Neuronal stem cell (in vitro differentiated cells): ENCODE measurements around the gene SHBG.
A peak's percentile ranks its signal among the peaks of the same experiment; 100 is the strongest.

Experiments used
- DNase-seq: peaks from one replicate; pipeline ENCODE4 v3.0.0-alpha.2; 2013; ENCODE audit warnings: low spot score
- H2AFZ ChIP-seq: one replicate; pipeline ENCODE4 v1.6.1; 2013; ENCODE audit warnings: mild to moderate bottlenecking, low read length, inconsistent platforms
- H2AK5ac ChIP-seq: 2 replicates; pipeline ENCODE4 v1.6.1; 2013; ENCODE audit warnings: low read depth, mild to moderate bottlenecking, inconsistent platforms, low read length, moderate library complexity, mixed read lengths
- H2BK120ac ChIP-seq: 2 replicates; pipeline ENCODE4 v1.6.1; 2013; ENCODE audit warnings: low read depth, mild to moderate bottlenecking, inconsistent platforms, low read length, moderate library complexity, mixed read lengths
- H2BK12ac ChIP-seq: one replicate; pipeline ENCODE4 v1.6.1; 2013; ENCODE audit warnings: low read length, inconsistent platforms
- H2BK15ac ChIP-seq: 2 replicates; pipeline ENCODE4 v1.6.1; 2013; ENCODE audit warnings: mild to moderate bottlenecking, low read length, inconsistent platforms, mixed read lengths
- H2BK5ac ChIP-seq: one replicate; pipeline ENCODE4 v1.6.1; 2013; ENCODE audit warnings: inconsistent platforms, mild to moderate bottlenecking, low read length, moderate library complexity
- H3K14ac ChIP-seq: one replicate; pipeline ENCODE4 v1.6.1; 2013; ENCODE audit warnings: low read length, inconsistent platforms
- H3K18ac ChIP-seq: 2 replicates; pipeline ENCODE4 v1.6.1; 2013; ENCODE audit warnings: low read length, inconsistent platforms
- H3K23ac ChIP-seq: 2 replicates; pipeline ENCODE4 v1.6.1; 2013; ENCODE audit warnings: low read depth, mild to moderate bottlenecking, mixed read lengths, low read length, inconsistent platforms; ENCODE audit not compliant: poor library complexity
- H3K27ac ChIP-seq: replicated peaks from 3 replicates; pipeline ENCODE4 v1.5.1; 2013; ENCODE audit warnings: low read length, inconsistent platforms
- H3K27me3 ChIP-seq, 3 experiments: 2 replicates each; pipeline ENCODE4 v1.6.1; 2013; ENCODE audit warnings: low read length in 3 of 3, mild to moderate bottlenecking in 2 of 3, inconsistent platforms in 1 of 3, low read depth in 1 of 3, mixed read lengths in 1 of 3, moderate library complexity in 1 of 3; ENCODE audit not compliant: control insufficient read depth in 3 of 3, insufficient read depth in 3 of 3
- H3K36me3 ChIP-seq, 2 donors: replicated peaks in 1 of 2; 2 replicates each; pipeline ENCODE4 v1.6.1; 2013; ENCODE audit warnings: low read length in 2 of 2; ENCODE audit not compliant: control insufficient read depth in 2 of 2, insufficient read depth in 2 of 2
- H3K4ac ChIP-seq: 2 replicates; pipeline ENCODE4 v1.6.1; 2013; ENCODE audit warnings: inconsistent platforms, mild to moderate bottlenecking, low read length, moderate library complexity
- H3K4me1 ChIP-seq, 2 donors: 1 replicate in 1 of 2; 2 replicates in 1 of 2; pipeline ENCODE4 v1.6.1; 2013; ENCODE audit warnings: low read length in 2 of 2, low read depth in 1 of 2; ENCODE audit not compliant: control insufficient read depth in 2 of 2, insufficient read depth in 1 of 2
- H3K4me2 ChIP-seq: one replicate; pipeline ENCODE4 v1.6.1; 2013; ENCODE audit warnings: mild to moderate bottlenecking, low read length, inconsistent platforms; ENCODE audit not compliant: insufficient read depth, poor library complexity, severe bottlenecking
- H3K4me3 ChIP-seq, 2 donors: 2 replicates each; pipeline ENCODE4 v1.5.1; 2013; ENCODE audit warnings: low read length in 2 of 2, mild to moderate bottlenecking in 2 of 2, inconsistent platforms in 1 of 2, moderate library complexity in 1 of 2
- H3K79me1 ChIP-seq: one replicate; pipeline ENCODE4 v1.6.1; 2013; ENCODE audit warnings: low read depth, mild to moderate bottlenecking, inconsistent platforms, low read length, moderate library complexity
- H3K9ac ChIP-seq: one replicate; pipeline ENCODE4 v1.6.1; 2013; ENCODE audit warnings: mild to moderate bottlenecking, low read depth, low read length, inconsistent platforms; ENCODE audit not compliant: poor library complexity
- H3K9me3 ChIP-seq, 2 donors: replicated peaks in 1 of 2; 2 replicates each; pipeline versions ENCODE3 to v1.6.1; 2013; ENCODE audit warnings: low read length in 2 of 2, mild to moderate bottlenecking in 2 of 2, inconsistent platforms in 1 of 2, low read depth in 1 of 2, mixed read lengths in 1 of 2, moderate library complexity in 1 of 2; ENCODE audit not compliant: control insufficient read depth in 2 of 2, insufficient read depth in 1 of 2
- H4K8ac ChIP-seq: one replicate; pipeline ENCODE4 v1.6.1; 2013; ENCODE audit warnings: low read depth, mild to moderate bottlenecking, inconsistent platforms, low read length, moderate library complexity
- H4K91ac ChIP-seq: one replicate; pipeline ENCODE4 v1.6.1; 2013; ENCODE audit warnings: low read length, low read depth, mild to moderate bottlenecking, inconsistent platforms; ENCODE audit not compliant: poor library complexity
- WGBS, 2 donors: extraction: QIAGEN DNeasy Blood & Tissue Kit; methylation state at CpG; one replicate each; pipeline ENCODE4 v1.1.7; 2013; ENCODE audit warnings: missing lambda C conversion rate in 2 of 2, mixed read lengths in 1 of 2; ENCODE audit not compliant: insufficient read length in 2 of 2, insufficient replicate concordance in 1 of 2; ENCODE audit errors: extremely low coverage in 2 of 2; 5-methylcytosine and 5-hydroxymethylcytosine counted together

The SHBG gene

GRCh38 chr17:7646457-7646856 lies 16.5 kb downstream of the SHBG start:
- no peak overlapping the region for H3K4me3 ChIP-seq
- H2AK5ac ChIP-seq, result no peak overlapping the region
- WGBS, 2 donors, result no CpG with 5 or more reads among the region's 9 CpGs
- H4K8ac ChIP-seq, result no peak overlapping the region
- no peak overlapping the region for H3K14ac ChIP-seq
- H3K79me1 ChIP-seq, result no peaks in the 10 kb centered on the region
- H3K27ac ChIP-seq, result no peak overlapping the region
- no peak overlapping the region for H2BK120ac ChIP-seq
- H2BK5ac ChIP-seq, result no peak overlapping the region
- H3K23ac ChIP-seq, result no peak overlapping the region
- peaks cover 0 to 5% (median 0%) of the 10 kb centered on the region in 3 experiments for H3K27me3 ChIP-seq
- no peaks in the 10 kb centered on the region for H3K36me3 ChIP-seq
- no peak overlapping the region for H3K9ac ChIP-seq
- no peak overlapping the region for H4K91ac ChIP-seq
- no peak overlapping the region for H2BK12ac ChIP-seq
- no peak overlapping the region for H2AFZ ChIP-seq
- no peak overlapping the region for H3K18ac ChIP-seq
- no peaks in the 10 kb centered on the region for H3K9me3 ChIP-seq
- H3K4me1 ChIP-seq, result peaks cover 4 to 5% of the 10 kb centered on the region in 2 donors
- no peak overlapping the region for H2BK15ac ChIP-seq
- no peak for DNase-seq
- H3K4ac ChIP-seq, result no peak overlapping the region
- H3K4me2 ChIP-seq, result no peak overlapping the region

GRCh38 chr17:7647018-7647417 lies 17.1 kb downstream of the SHBG start:
- H3K4me3 ChIP-seq, result no peak overlapping the region
- H3K36me3 ChIP-seq, result no peaks in the 10 kb centered on the region
- H4K91ac ChIP-seq, result no peak overlapping the region
- no peak overlapping the region for H2AFZ ChIP-seq
- H3K4me1 ChIP-seq, result peaks cover 4 to 6% of the 10 kb centered on the region in 2 donors
- H2BK12ac ChIP-seq, result no peak overlapping the region
- H4K8ac ChIP-seq, result no peak overlapping the region
- no peak overlapping the region for H3K14ac ChIP-seq
- H2BK5ac ChIP-seq, result no peak overlapping the region
- no peak overlapping the region for H3K23ac ChIP-seq
- H3K4ac ChIP-seq, result no peak overlapping the region
- no peak overlapping the region for H2BK120ac ChIP-seq
- H2BK15ac ChIP-seq, result no peak overlapping the region
- no peak overlapping the region for H3K9ac ChIP-seq
- no peak overlapping the region for H2AK5ac ChIP-seq
- no peak for DNase-seq
- no peak overlapping the region for H3K4me2 ChIP-seq
- H3K27ac ChIP-seq, result no peak overlapping the region
- H3K79me1 ChIP-seq, result no peaks in the 10 kb centered on the region
- H3K9me3 ChIP-seq, result no peaks in the 10 kb centered on the region
- H3K18ac ChIP-seq, result no peak overlapping the region
- no CpG with 5 or more reads among the region's 4 CpGs for WGBS, 2 donors
- H3K27me3 ChIP-seq, result peaks cover 0 to 5% (median 0%) of the 10 kb centered on the region in 3 experiments

- peaks cover 7 to 11% of the 10 kb centered on the region in 2 donors for H3K4me1 ChIP-seq
- peak within 1 kb of the TSS; percentile 53 for H2AK5ac ChIP-seq
- H3K18ac ChIP-seq, result peak within 1 kb of the TSS; percentile 98
- no peaks in the 10 kb centered on the region for H3K9me3 ChIP-seq
- H3K4me3 ChIP-seq, result peak within 1 kb of the TSS; percentile 65 to 89
- H3K14ac ChIP-seq, result peak within 1 kb of the TSS; percentile 95
- peak; percentile 89 for DNase-seq
- H4K91ac ChIP-seq, result no peak within 1 kb of the TSS
- H3K23ac ChIP-seq, result peak within 1 kb of the TSS; percentile 97
- H3K36me3 ChIP-seq, result peaks cover 2 to 4% of the 10 kb centered on the region in 2 donors
- peaks cover 0 to 5% (median 0%) of the 10 kb centered on the region in 3 experiments for H3K27me3 ChIP-seq
- WGBS, 2 donors, result no CpG with 5 or more reads among the region's 34 CpGs
- peak within 1 kb of the TSS; percentile 90 for H2AFZ ChIP-seq
- H2BK5ac ChIP-seq, result peak within 1 kb of the TSS; percentile 57
- H3K79me1 ChIP-seq, result no peaks in the 10 kb centered on the region
- no peak within 1 kb of the TSS for H3K27ac ChIP-seq
- H3K4me2 ChIP-seq, result peak within 1 kb of the TSS; percentile 100
- H2BK15ac ChIP-seq, result peak within 1 kb of the TSS; percentile 70
- peak within 1 kb of the TSS; percentile 86 for H3K9ac ChIP-seq
- no peak within 1 kb of the TSS for H4K8ac ChIP-seq
- H2BK120ac ChIP-seq, result peak within 1 kb of the TSS; percentile 30
- H3K4ac ChIP-seq, result no peak within 1 kb of the TSS
- H2BK12ac ChIP-seq, result no peak within 1 kb of the TSS
Observed at GRCh38 chr17:7650509-7651096, 20.7 kb downstream of the SHBG start, which contains the start of gene ATP1B2. Gene ATP1B2 (plus strand): TSS chr17:7650926. CDS start chr17:7651519, 593 bp downstream.

- peaks cover 8 to 11% of the 10 kb centered on the region in 2 donors for H3K4me1 ChIP-seq
- no peaks in the 10 kb centered on the region for H3K9me3 ChIP-seq
- H2AK5ac ChIP-seq, result peak overlapping the region; percentile 53
- H2BK5ac ChIP-seq, result peak overlapping the region; percentile 57
- H3K4me3 ChIP-seq, result peak overlapping the region; percentile 65 to 89
- no peaks in the 10 kb centered on the region for H3K79me1 ChIP-seq
- no peak for DNase-seq
- H4K8ac ChIP-seq, result no peak overlapping the region
- H2BK120ac ChIP-seq, result peak overlapping the region; percentile 22
- H3K9ac ChIP-seq, result peak overlapping the region; percentile 86
- no peak overlapping the region for H4K91ac ChIP-seq
- H3K27me3 ChIP-seq, result peaks cover 0 to 5% (median 0%) of the 10 kb centered on the region in 3 experiments
- peak overlapping the region; percentile 8 for H2BK15ac ChIP-seq
- H3K4ac ChIP-seq, result no peak overlapping the region
- WGBS, 2 donors, result no CpG with 5 or more reads among the region's 45 CpGs
- H3K36me3 ChIP-seq, result peaks cover 2 to 7% of the 10 kb centered on the region in 2 donors
- H2AFZ ChIP-seq, result peak overlapping the region; percentile 90
- peak overlapping the region; percentile 97 for H3K23ac ChIP-seq
- no peak overlapping the region for H3K27ac ChIP-seq
- H3K14ac ChIP-seq, result peak overlapping the region; percentile 95
- H3K18ac ChIP-seq, result peak overlapping the region; percentile 98
- H2BK12ac ChIP-seq, result no peak overlapping the region
- peak overlapping the region; percentile 100 for H3K4me2 ChIP-seq
Observed at GRCh38 chr17:7651097-7651664, 21.2 kb downstream of the SHBG start.
